GM12873 (cell line): ENCODE data around the gene A3GALT2.

ENCODE experiments used
- TF ChIP-seq, protein P1 (sequence below): IDR thresholded peaks from 2 replicates; pipeline ENCODE4 v1.5.1; 2012; ENCODE audit warnings: low read depth, mild to moderate bottlenecking, moderate library complexity, low read length, control low read depth; ENCODE audit not compliant: insufficient read depth; ENCODE audit errors: missing control alignments

A3GALT2 gene

GRCh38 chr1:33258788-33259274 is 62.1 kb downstream of the A3GALT2 start:
- TF ChIP-seq, protein P1, sequence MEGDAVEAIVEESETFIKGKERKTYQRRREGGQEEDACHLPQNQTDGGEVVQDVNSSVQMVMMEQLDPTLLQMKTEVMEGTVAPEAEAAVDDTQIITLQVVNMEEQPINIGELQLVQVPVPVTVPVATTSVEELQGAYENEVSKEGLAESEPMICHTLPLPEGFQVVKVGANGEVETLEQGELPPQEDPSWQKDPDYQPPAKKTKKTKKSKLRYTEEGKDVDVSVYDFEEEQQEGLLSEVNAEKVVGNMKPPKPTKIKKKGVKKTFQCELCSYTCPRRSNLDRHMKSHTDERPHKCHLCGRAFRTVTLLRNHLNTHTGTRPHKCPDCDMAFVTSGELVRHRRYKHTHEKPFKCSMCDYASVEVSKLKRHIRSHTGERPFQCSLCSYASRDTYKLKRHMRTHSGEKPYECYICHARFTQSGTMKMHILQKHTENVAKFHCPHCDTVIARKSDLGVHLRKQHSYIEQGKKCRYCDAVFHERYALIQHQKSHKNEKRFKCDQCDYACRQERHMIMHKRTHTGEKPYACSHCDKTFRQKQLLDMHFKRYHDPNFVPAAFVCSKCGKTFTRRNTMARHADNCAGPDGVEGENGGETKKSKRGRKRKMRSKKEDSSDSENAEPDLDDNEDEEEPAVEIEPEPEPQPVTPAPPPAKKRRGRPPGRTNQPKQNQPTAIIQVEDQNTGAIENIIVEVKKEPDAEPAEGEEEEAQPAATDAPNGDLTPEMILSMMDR: no peak

DNA sequence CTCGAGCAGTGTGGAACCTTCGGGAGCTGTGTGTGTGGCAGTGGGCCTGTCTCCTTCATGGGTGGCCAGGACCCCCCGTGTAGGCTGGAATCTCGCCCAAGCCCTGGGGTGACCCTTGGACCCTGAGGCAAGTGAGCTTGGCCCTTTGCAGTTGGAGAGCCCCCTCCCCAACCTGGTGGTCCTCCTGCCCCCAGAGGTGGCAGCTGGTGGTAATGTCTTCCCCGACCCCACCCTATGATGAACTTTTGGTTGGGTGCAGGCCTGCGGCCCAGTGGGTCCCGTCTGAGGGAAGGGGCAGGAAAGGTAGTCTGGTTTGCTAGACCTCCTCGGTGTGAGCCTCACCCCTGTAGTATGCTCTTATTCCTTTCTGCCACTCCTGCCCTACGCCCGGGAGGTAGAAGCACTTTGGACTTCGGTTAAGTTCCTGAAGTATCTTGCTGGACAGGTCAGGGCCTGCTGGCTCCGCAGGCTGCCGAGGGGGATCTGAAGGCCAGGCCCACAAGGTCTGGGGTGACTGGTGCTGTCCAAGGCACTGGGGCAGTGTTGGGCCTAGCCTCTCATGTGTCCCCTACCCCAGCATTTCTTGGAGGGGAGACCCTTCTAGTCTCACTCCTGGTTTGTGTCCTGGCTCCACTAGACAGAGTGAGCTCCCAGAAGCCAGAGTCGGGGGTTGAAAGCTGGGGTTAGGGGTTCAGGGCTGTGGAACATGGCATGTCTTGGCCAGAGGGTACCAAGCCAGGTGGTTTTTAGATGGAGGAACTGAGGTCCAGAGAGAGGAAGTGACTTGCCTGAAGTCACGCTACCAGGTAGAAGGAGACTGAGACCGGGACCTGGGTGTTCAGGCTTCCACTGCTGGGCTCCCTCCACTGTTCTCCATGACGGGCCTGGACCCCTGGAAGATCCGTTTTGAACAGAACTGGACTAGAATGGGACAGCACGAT is 62.9 kb downstream of the A3GALT2 start:
- TF ChIP-seq, protein P1: no peak

DNA sequence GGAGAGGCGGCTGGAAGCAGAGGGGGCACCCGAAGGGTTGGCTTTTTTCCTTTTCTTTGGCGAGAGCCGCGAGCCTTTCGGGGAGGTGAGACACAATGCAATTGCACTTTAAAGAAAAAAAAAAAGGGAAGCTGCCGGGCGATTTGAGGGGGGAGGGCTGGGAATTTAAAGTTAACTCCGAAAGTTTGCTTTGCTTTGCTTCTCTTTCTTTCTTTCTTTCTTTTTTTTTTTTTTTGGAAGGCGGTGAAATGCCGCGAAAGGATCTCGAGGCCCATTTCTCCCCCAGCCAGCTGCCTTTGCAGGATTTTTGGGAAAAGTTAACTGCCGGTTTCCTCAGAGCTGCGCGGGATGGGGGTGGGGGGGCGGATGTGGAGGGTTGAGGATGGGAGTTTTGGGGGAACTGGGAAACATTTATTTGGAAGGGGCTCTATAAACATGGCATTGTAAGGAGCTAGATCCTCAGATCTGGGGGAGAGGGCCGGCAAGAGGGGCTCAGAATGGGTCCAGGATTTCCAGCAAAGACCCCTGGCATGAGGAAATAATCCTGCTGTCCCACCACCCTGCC is 63.6 kb downstream of the A3GALT2 start:
- TF ChIP-seq, protein P1: no peak
